Endothelial cell of umbilical vein (primary cell): ENCODE measurements around the gene DLGAP4. TPM values are rescaled to one million over a fixed set of nuclear protein-coding genes. Genes with fewer than 3 reads are reported as not detected.

ENCODE experiments used
- BruUV-seq: library from RNA; stranded (reverse); fragments of 400-500 nt; replicated peaks from 2 replicates; lab custom pipeline; 2021; lab: Mats Ljungman, UMichigan
- CTCF ChIA-PET: fragments of 300-600, 350-600 bp; sonication (Branson Sonifier 250); formaldehyde crosslinking; loops from one replicate; lab custom pipeline; 2021; ENCODE audit warnings: antibody characterized with exemption, inconsistent platforms; lab: Charles Lee
- POLR2A ChIA-PET: fragments of 300-600, 350-600 bp; sonication (Branson Sonifier 250); formaldehyde crosslinking; loops from one replicate; lab custom pipeline; 2021; ENCODE audit warnings: antibody characterized with exemption, inconsistent platforms; lab: Charles Lee
- DNase-seq: peaks from one replicate; pipeline ENCODE4 v3.0.0-alpha.2; 2011; ENCODE audit warnings: low read depth, low spot score
- FAIRE-seq: peaks from 2 replicates; lab custom pipeline; 2011; peaks lifted over from hg19 to GRCh38; lab: Jason Lieb, UNC
- H2AFZ ChIP-seq: 2 replicates; pipeline ENCODE4 v1.6.0; 2012; ENCODE audit warnings: low read depth, low read length, control low read depth, inconsistent platforms
- H3K27ac ChIP-seq: 2 replicates; pipeline ENCODE4 v1.5.1; 2011; ENCODE audit warnings: low read depth, mild to moderate bottlenecking, control low read depth, low read length, moderate library complexity; ENCODE audit not compliant: insufficient read depth
- H3K27me3 ChIP-seq, 2 experiments: 2 replicates each; pipeline versions ENCODE4 v1.6.0 to v1.6.1; 2011; ENCODE audit warnings: low read length in 2 of 2, mixed read lengths in 1 of 2; ENCODE audit not compliant: control insufficient read depth in 2 of 2, insufficient read depth in 2 of 2
- H3K36me3 ChIP-seq, 2 experiments: 2 replicates in 1 of 2; 3 replicates in 1 of 2; pipeline ENCODE4 v1.5.1; 2011; ENCODE audit warnings: low read length in 2 of 2, mild to moderate bottlenecking in 1 of 2, moderate library complexity in 1 of 2; ENCODE audit not compliant: control insufficient read depth in 2 of 2, insufficient read depth in 2 of 2; ENCODE audit errors: extremely low read depth in 1 of 2
- H3K4me1 ChIP-seq: 3 replicates; pipeline ENCODE4 v1.5.1; 2011; ENCODE audit warnings: mild to moderate bottlenecking, low read length; ENCODE audit not compliant: control insufficient read depth, insufficient read depth; ENCODE audit errors: extremely low read depth
- H3K4me2 ChIP-seq: 2 replicates; pipeline ENCODE4 v1.6.1; 2011; ENCODE audit warnings: low read length, control low read depth, mixed read lengths; ENCODE audit not compliant: insufficient read depth
- H3K4me3 ChIP-seq, 3 experiments: fragments of 200-600 bp in 1 of 3; sonication (generic), shearing (Covaris generic) in 1 of 3; replicated peaks in 1 of 3; 2 replicates each; pipeline ENCODE4 v1.5.1; 2011 to 2016; ENCODE audit warnings: control low read depth in 3 of 3, low read length in 3 of 3, mild to moderate bottlenecking in 2 of 3, inconsistent platforms in 1 of 3, low read depth in 1 of 3, moderate library complexity in 1 of 3; ENCODE audit not compliant: insufficient read depth in 1 of 3
- H3K79me2 ChIP-seq: 2 replicates; pipeline ENCODE4 v1.6.0; 2012; ENCODE audit warnings: low read length, inconsistent platforms; ENCODE audit not compliant: control insufficient read depth, insufficient read depth
- H3K9ac ChIP-seq: replicated peaks from 2 replicates; pipeline ENCODE3; 2011; ENCODE audit warnings: low read length, control low read depth; ENCODE audit not compliant: insufficient read depth; ENCODE audit errors: extremely low read depth
- H3K9me1 ChIP-seq: replicated peaks from 3 replicates; pipeline ENCODE4 v1.6.0; 2011; ENCODE audit warnings: mild to moderate bottlenecking, low read length; ENCODE audit not compliant: control insufficient read depth, insufficient read depth; ENCODE audit errors: extremely low read depth
- H3K9me3 ChIP-seq: replicated peaks from 2 replicates; pipeline ENCODE4 v1.5.1; 2012; ENCODE audit warnings: low read length, inconsistent platforms; ENCODE audit not compliant: control insufficient read depth, insufficient read depth
- H4K20me1 ChIP-seq: replicated peaks from 2 replicates; pipeline ENCODE3; 2011; ENCODE audit warnings: mild to moderate bottlenecking, low read length; ENCODE audit not compliant: control insufficient read depth, insufficient read depth; ENCODE audit errors: extremely low read depth
- CTCF ChIP-seq, 2 donors: IDR thresholded peaks; 1 replicate in 1 of 2; 2 replicates in 1 of 2; pipeline ENCODE4 v1.5.1; 2011; ENCODE audit warnings: low read length in 2 of 2, mild to moderate bottlenecking in 2 of 2, moderate library complexity in 2 of 2, control low read depth in 1 of 2, inconsistent platforms in 1 of 2, low read depth in 1 of 2; ENCODE audit not compliant: insufficient read depth in 1 of 2; ENCODE audit errors: extremely low read depth in 1 of 2
- EZH2 ChIP-seq: IDR thresholded peaks from 2 replicates; pipeline ENCODE4 v1.6.1; 2012; ENCODE audit warnings: borderline replicate concordance, low read depth, mild to moderate bottlenecking, moderate library complexity, low read length, inconsistent platforms; ENCODE audit not compliant: severe bottlenecking
- FOS ChIP-seq: IDR thresholded peaks from 2 replicates; pipeline ENCODE4 v1.6.1; 2011; ENCODE audit warnings: mild to moderate bottlenecking, low read length, moderate library complexity, borderline replicate concordance; ENCODE audit not compliant: insufficient read depth
- GATA2 ChIP-seq: IDR thresholded peaks from 2 replicates; pipeline ENCODE4 v1.7.0; 2011; ENCODE audit warnings: low read depth, mild to moderate bottlenecking, moderate library complexity, mixed read lengths, low read length; ENCODE audit not compliant: insufficient read length, insufficient read depth
- JUN ChIP-seq: IDR thresholded peaks from 2 replicates; pipeline ENCODE4 v1.6.1; 2011; ENCODE audit warnings: borderline replicate concordance, low read depth; ENCODE audit not compliant: insufficient read length, insufficient read depth
- MYC ChIP-seq: IDR thresholded peaks from one replicate; pipeline ENCODE4 v1.6.1; 2011; ENCODE audit warnings: mild to moderate bottlenecking, low read depth, low read length
- POLR2A ChIP-seq: IDR thresholded peaks from 2 replicates; pipeline ENCODE4 v1.6.1; 2012; ENCODE audit warnings: low read depth, mild to moderate bottlenecking, control low read depth, low read length
- POLR2AphosphoS5 ChIP-seq: IDR thresholded peaks from 2 replicates; pipeline ENCODE4 v1.6.1; 2012; ENCODE audit warnings: low read depth, mild to moderate bottlenecking, control low read depth, low read length, moderate library complexity; ENCODE audit not compliant: insufficient read depth
- dilution Hi-C: fragments of 300-500 bp; cut with MboI; formaldehyde crosslinking; loops from one replicate; pipeline ENCODE4 v1.15.0; 2019; ENCODE audit warnings: low sequenced_read_pairs; ENCODE audit not compliant: extremely low pct_ligation_motif_present
- intact Hi-C: fragments of 100-400 bp; cut with micrococcal nuclease; formaldehyde crosslinking; loops from one replicate; pipeline ENCODE4 v1.10.0; 2022
- polyA plus RNA-seq, 4 experiments: library from polyadenylated mRNA; depleted of rRNA in 3 of 4; stranded (reverse) in 3 of 4; unstranded in 1 of 4; fragments of >200 nt; gene quantifications; 2 replicates each; pipeline versions ENCODE4 v1.2.1 to v1.2.3, GENCODE V29; 2011 to 2012; ENCODE audit warnings: missing spikeins in 1 of 4
- total RNA-seq: library from RNA; stranded (reverse); gene quantifications from 2 replicates; pipeline ENCODE4 v1.2.3, GENCODE V29; 2021
- TF ChIP-seq, protein P1 (sequence below): IDR thresholded peaks from 2 replicates; pipeline ENCODE4 v1.6.1; 2011; ENCODE audit not compliant: insufficient read depth, insufficient read length

DLGAP4 gene
- total and polyA plus RNA-seq, 2 donors (not counting 3 experiments of a cell fraction or from before 2014, with no cell fraction given): 57.5 to 125 TPM

- Histone ChIP-seq H3K9me3 (no peaks in the 10 kb centered on the region), H3K27me3 (no peaks in the 10 kb centered on the region), H3K4me2 (no peak overlapping the region), H3K9ac (no peak overlapping the region), H3K4me3 (no peak overlapping the region), H3K27ac (no peak overlapping the region), H3K36me3 (peaks cover 0 to 5% of the 10 kb centered on the region in 2 experiments), H4K20me1 (no peaks in the 10 kb centered on the region), H3K4me1 (peaks cover 8% of the 10 kb centered on the region), H3K9me1 (no peaks in the 10 kb centered on the region), H3K79me2 (no peaks in the 10 kb centered on the region), H2AFZ (no peak overlapping the region)
- BruUV-seq: no TSS peak
- no peak for DNase-seq
- intact Hi-C loops: no loop called here
- TF ChIP-seq CTCF (IDR thresholded peaks at IDR 0.05; ENCODE audit: extremely low read depth in 1 of 2, insufficient read depth in 1 of 2, low read depth in 1 of 2, low read length in 2 of 2): no peak
- TF ChIP-seq JUN: no peak
- TF ChIP-seq POLR2AphosphoS5: no peak
- TF ChIP-seq, protein P1, sequence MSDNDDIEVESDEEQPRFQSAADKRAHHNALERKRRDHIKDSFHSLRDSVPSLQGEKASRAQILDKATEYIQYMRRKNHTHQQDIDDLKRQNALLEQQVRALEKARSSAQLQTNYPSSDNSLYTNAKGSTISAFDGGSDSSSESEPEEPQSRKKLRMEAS: no peak
- no peak for TF ChIP-seq GATA2
- TF ChIP-seq MYC: no peak
- TF ChIP-seq POLR2A: no peak
- no peak for TF ChIP-seq FOS
- no peak for TF ChIP-seq EZH2
- ChIA-PET POLR2A (no interaction called here), CTCF (interaction anchor here (1.2 to 1.3 kb wide), 2 partner anchors 41 to 42 kb away, joined by 3 read pairs; no protein-coding TSS in a partner anchor)
- dilution Hi-C loops: no loop called here
- FAIRE-seq: no peak
Observed at GRCh38 chr20:36547186-36548005, 241.3 kb downstream of the DLGAP4 start.
